Keratinocyte (primary cell): ENCODE data around the gene KLHL29.

ENCODE experiments used
- CTCF ChIP-seq, 3 experiments: IDR thresholded peaks in 1 of 3; conservative IDR thresholded peaks in 1 of 3; optimal IDR thresholded peaks in 1 of 3; 2 replicates in 2 of 3; 3 replicates in 1 of 3; pipeline versions ENCODE3 to v1.5.1; 2011; ENCODE audit warnings: low read length in 3 of 3, mild to moderate bottlenecking in 3 of 3, moderate library complexity in 2 of 3, control low read depth in 1 of 3, inconsistent platforms in 1 of 3; ENCODE audit not compliant: insufficient read depth in 2 of 3; ENCODE audit errors: extremely low read depth in 1 of 3
- EZH2 ChIP-seq: IDR thresholded peaks from one replicate; pipeline ENCODE4 v1.6.1; 2012; ENCODE audit warnings: inconsistent platforms, mild to moderate bottlenecking, low read length, moderate library complexity

GRCh38 chr2:23375448-23375847 is 9.5 kb upstream of the KLHL29 start:
- TF ChIP-seq EZH2, result no peak
- no peak for TF ChIP-seq CTCF (optimal IDR thresholded peaks at IDR 0.05 in 1 of 3, IDR thresholded peaks at IDR 0.05 in 1 of 3, conservative IDR thresholded peaks at IDR 0.05 in 1 of 3; ENCODE audit: extremely low read depth in 1 of 3, insufficient read depth in 2 of 3, low read length in 3 of 3)
